ENCODE data around the gene SLC46A1. TPM values are rescaled to one million over a fixed set of nuclear protein-coding genes. Genes with fewer than 3 reads are reported as not detected.

SLC46A1 gene
- total RNA-seq: 1 to 10 TPM; 1.3 to 2.2 TPM

GRCh38 chr17:28405632-28406472 is at the start of gene SLC46A1:
SLC46A1 (minus strand) TSS chr17:28406212; CDS start chr17:28406114, 98 bp downstream.

DNA sequence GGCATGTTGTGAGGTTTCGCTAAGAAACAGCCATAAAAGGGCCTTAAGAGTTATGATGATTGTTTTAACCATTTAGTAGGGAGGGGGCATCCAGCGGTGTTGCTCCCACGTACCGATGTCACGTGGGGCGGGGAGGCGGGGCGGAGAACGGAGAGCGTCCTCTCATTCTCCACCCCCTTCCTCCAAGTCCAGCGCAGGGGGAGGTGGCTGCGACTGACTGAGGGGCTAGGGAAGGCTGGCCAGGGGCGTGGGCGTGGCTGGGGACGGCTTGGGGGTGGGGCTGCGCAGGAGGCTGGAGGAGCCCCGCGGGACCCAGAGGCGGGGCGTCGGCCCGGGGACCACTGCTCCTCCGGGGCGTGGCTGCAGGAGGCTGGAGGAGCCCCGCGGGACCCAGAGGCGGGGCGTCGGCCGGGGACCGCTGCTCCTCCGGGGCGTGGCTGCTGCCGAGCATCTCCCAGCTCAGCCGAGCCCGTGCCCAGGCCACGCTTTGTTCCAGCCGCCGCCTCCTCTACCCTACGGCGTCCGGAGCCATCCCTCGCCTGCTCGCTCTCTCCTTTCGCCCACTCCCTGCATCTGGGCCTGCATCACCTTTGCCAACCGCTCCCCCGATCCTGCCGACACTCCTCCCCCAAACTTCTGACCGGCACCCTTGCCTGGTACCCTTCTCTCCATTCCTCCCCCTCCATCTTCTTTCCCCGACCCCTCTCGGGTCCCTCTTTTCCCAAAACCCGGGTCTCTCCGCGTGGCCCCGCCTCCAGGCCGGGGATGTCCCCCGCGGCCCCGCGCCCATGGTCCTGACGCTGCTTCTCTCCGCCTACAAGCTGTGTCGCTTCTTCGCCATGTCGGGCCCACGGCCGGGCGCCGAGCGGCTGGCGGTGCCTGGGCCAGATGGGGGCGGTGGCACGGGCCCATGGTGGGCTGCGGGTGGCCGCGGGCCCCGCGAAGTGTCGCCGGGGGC is 34.5 kb downstream of the SLC46A1 start, which contains the start of gene SARM1:
SARM1 (plus strand) TSS at position 450 of the 958 bp plus-strand sequence; CDS start at position 789, 339 bp downstream.

DNA sequence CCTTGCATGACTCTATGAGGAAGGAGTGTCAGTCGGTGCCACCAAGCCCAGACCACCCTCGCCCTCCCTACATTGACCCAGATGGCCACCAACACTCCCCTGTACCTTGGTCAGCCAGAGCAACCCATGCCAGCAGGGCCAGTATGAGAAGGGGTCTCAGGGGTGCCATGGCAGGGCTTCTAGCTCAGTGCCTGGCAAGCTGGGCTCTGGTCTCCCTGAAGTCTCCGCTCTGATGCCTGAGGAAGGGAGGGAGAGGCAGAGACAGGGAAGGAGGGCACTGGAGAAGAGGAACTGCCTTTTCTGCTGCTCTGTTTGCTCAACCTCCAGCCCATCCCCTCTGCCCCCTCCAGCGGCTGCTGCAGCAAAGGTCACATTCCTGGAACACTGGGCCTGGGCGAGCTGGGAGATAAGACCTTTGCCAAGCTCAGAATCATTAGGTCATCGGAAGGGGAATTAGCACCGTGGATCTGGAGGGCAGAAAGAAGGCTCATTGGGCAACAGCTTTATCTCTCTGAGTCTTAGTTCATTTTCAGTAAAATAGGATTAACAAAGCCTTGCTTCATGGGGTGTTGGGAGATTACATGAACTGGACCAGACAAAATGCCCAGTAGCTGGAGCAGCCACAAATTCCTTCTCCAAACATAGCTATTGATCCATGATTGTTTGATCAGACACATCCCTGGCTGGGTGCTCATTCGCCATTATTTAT is 35.8 kb downstream of the SLC46A1 start, which contains the start of gene VTN:
VTN (minus strand) TSS at position 273 of the 709 bp plus-strand sequence; CDS start at position 169, 104 bp downstream.

DNA sequence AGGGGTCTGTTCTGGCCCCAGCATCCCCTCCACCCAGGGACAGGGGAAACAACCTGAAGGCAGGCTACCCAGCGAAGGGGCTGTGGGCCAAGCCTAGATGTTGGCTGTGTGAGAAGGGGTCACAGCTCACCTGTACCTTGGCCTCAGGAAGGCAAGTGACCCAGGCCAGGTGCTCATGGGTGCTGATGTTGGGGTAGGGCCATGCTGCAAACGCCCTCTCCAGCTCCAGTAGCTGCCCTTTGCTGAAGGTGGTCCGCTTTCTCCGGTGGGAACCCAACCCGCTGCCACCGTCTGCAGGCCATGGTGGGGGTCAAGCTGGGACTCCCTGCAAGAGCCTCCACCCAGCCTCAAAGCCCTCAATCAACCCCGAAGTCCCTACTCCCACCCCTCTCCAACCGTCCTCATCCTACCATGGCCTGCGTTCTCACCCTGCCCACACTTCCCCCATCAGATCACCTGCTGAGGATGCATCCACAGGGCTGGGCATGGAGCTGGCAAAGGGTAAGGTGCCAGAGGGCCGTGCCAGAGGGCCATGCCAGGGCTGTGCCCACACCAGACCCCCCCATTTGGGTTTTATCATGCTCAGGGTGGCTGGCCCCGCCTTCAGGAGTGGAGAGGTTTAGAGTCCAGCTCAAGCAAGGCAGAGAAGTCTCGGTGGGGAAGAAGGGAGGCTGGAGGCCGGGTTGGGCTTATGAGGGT is 41.2 kb downstream of the SLC46A1 start, which contains the start of gene SEBOX:
SEBOX (minus strand) TSS at position 535 of the 699 bp plus-strand sequence; CDS start at position 487, 48 bp downstream.

GRCh38 chr17:28357061-28357900 is 48.7 kb downstream of the SLC46A1 start, which contains the start of gene POLDIP2:
POLDIP2 (minus strand) TSS chr17:28357527; CDS start chr17:28357448, 79 bp downstream.

Small RNAs within 50 kb of the gene (microRNA-seq; reads per million reads assigned to microRNA genes)
- gene MIR4723 (ENCODE audit: borderline microRNAs expressed, borderline replicate concordance): 0.83 reads per million

Other genes starting within 250 kb of the SLC46A1 start
- 10 to 100 TPM; 25.9 to 27.6 TPM for gene TMEM97, start 87.0 kb downstream of the SLC46A1 start, total RNA-seq
- 10 to 100 TPM; 25.9 to 26.0 TPM for gene IFT20, start 70.7 kb downstream of the SLC46A1 start, total RNA-seq
- 10 to 100 TPM; 21.5 to 22.0 TPM for gene TNFAIP1, start 70.5 kb downstream of the SLC46A1 start, total RNA-seq
- 10 to 100 TPM; 48.6 to 48.9 TPM for gene POLDIP2, start 48.7 kb downstream of the SLC46A1 start, total RNA-seq
- gene SEBOX, start 41.0 kb downstream of the SLC46A1 start, total RNA-seq: not detected
- gene VTN, start 35.9 kb downstream of the SLC46A1 start, total RNA-seq: under 1 TPM in 1 of 2 experiments, not detected in 1; 0.14 TPM
- gene SARM1, start 34.5 kb downstream of the SLC46A1 start, total RNA-seq: 10 to 100 TPM; 17.1 to 21.7 TPM
- not detected for gene SLC13A2, start 67.4 kb upstream of the SLC46A1 start, total RNA-seq
- not detected for gene FOXN1, start 100.1 kb upstream of the SLC46A1 start, total RNA-seq
- gene UNC119, start 146.4 kb upstream of the SLC46A1 start, total RNA-seq: 10 to 100 TPM; 54.4 to 54.5 TPM
- 10 to 100 TPM; 57.2 to 59.1 TPM for gene PIGS, start 165.3 kb upstream of the SLC46A1 start, total RNA-seq
- gene ALDOC, start 170.7 kb upstream of the SLC46A1 start, total RNA-seq: 100 to 1,000 TPM; 147 to 148 TPM
- gene SPAG5, start 192.8 kb upstream of the SLC46A1 start, total RNA-seq: 10 to 100 TPM; 92.3 to 93.3 TPM
- gene RSKR, start 208.0 kb upstream of the SLC46A1 start, total RNA-seq: 10 to 100 TPM; 18.3 to 19.2 TPM
- gene BLTP2, start 238.9 kb upstream of the SLC46A1 start, total RNA-seq: 100 to 1,000 TPM; 115 to 126 TPM

Measured in activated naive CD4-positive, alpha-beta T cell treated with anti-CD3 and anti-CD28 coated beads, Interleukin-2, amount 10 ng/mL, durations not matched to agents 5 hours and 36 hours (primary cell).